ENCODE data around the gene TNS1.

TNS1 gene

DNA sequence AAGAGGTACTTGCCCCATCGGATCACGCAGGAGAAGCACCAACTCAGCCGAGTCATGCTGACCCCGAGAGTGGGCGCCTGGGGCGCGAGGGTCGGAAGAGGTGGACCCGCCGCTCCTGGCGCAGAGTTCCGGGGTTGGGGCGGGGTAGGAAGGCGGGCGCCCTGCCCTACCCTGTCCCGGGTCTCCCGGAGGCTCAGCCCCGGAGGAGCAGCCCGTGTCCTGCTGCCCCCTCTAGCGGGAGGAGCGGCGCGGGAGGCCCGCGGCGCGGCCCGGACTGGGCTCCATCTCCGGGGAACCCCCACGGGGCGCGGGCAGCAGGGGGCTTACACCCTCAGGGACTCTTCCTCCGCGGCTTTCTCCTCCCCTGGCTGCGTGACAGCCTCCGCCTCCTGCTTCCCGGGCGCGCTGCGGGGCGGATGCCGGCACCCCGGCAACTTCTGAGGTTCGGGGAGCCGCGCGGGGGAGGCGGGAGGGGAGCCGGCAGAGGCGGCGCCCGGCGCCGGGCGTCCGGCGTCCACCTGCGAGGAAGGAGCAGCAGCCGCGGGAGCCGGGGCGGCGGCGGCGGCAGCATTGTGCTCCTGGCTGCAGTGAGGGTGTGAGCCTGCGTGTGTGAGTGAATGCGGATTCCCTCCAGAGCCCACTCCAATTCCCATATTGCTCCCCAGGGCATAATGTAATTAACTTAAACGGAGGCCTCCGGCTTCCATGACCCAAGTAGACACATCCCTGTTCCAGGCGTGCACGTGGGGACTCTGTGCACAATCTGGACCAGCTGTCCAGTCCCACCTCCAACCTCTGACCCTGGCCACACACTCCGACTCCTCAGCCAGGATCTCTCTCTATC, 7.6 kb upstream of the TNS1 start:
- no peak overlapping the region for H3K9ac ChIP-seq
- peak overlapping the region; percentile 29 for H3K4me3 ChIP-seq (ENCODE audit: low read depth, low read length)
- TF ChIP-seq, protein P1, sequence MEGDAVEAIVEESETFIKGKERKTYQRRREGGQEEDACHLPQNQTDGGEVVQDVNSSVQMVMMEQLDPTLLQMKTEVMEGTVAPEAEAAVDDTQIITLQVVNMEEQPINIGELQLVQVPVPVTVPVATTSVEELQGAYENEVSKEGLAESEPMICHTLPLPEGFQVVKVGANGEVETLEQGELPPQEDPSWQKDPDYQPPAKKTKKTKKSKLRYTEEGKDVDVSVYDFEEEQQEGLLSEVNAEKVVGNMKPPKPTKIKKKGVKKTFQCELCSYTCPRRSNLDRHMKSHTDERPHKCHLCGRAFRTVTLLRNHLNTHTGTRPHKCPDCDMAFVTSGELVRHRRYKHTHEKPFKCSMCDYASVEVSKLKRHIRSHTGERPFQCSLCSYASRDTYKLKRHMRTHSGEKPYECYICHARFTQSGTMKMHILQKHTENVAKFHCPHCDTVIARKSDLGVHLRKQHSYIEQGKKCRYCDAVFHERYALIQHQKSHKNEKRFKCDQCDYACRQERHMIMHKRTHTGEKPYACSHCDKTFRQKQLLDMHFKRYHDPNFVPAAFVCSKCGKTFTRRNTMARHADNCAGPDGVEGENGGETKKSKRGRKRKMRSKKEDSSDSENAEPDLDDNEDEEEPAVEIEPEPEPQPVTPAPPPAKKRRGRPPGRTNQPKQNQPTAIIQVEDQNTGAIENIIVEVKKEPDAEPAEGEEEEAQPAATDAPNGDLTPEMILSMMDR (IDR thresholded peaks at IDR 0.05), result peak; percentile 60
- no peak overlapping the region for H3K27ac ChIP-seq
- H3K4me1 ChIP-seq, result peaks cover 2% of the 10 kb centered on the region
- H3K36me3 ChIP-seq (ENCODE audit: control insufficient read depth, insufficient read depth, low read length), result no peaks in the 10 kb centered on the region
- H2AFZ ChIP-seq, result peak overlapping the region; percentile 78
- no peaks in the 10 kb centered on the region for H3K9me3 ChIP-seq (ENCODE audit: control insufficient read depth, low read length)
- H3K79me2 ChIP-seq, result no peaks in the 10 kb centered on the region
- peak overlapping the region; percentile 70 for H3K4me2 ChIP-seq (ENCODE audit: low read length)
- H3K27me3 ChIP-seq (ENCODE audit: control insufficient read depth, insufficient read depth, low read length), result no peaks in the 10 kb centered on the region

DNA sequence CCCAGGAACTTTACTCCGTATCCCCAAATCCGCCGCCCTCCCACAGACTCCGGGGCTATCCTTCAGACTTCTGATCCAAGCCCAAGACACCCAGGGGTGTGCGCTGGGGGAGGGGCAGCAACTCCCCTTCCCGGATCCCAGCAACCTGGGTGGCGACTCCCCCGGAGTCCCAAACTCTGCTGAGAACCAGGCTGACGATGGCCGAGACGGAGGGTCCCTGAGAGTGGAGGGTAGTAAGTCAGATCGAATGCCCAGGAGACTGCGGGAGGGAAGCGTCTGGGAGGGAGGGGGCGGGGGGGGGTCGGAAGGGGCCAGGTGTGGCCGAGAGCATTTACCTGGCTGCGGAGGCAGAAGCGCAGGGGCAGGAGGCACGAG, 7.0 kb upstream of the TNS1 start:
- Histone ChIP-seq H3K4me3 (ENCODE audit: low read depth, low read length) (peak overlapping the region; percentile 29), H3K9me3 (ENCODE audit: control insufficient read depth, low read length) (no peaks in the 10 kb centered on the region), H3K9ac (no peak overlapping the region), H3K4me1 (peaks cover 2% of the 10 kb centered on the region), H2AFZ (peak overlapping the region; percentile 78), H3K27me3 (ENCODE audit: control insufficient read depth, insufficient read depth, low read length) (no peaks in the 10 kb centered on the region), H3K36me3 (ENCODE audit: control insufficient read depth, insufficient read depth, low read length) (no peaks in the 10 kb centered on the region), H3K27ac (no peak overlapping the region), H3K4me2 (ENCODE audit: low read length) (peak overlapping the region; percentile 70), H3K79me2 (no peaks in the 10 kb centered on the region)
- TF ChIP-seq, protein P1 (IDR thresholded peaks at IDR 0.05), result no peak

DNA sequence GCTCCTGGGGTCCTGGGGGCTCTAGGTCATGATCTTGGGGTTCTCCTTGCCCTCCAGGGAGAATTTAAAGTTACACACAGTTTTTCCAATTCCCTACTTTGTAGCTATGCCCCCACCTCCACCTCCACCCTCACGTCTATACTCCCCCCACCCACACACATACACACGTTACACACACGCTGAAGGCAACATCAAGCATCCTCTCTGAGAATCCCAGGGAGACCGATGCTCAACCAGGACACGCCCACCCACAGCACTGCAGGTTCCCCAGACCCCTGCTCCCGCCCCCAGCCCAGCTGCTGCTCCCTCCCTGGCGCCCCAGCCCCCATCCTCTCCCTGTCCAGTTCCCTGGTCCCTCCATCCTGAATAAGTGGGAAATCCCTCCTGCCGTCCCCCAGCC, 6.4 kb upstream of the TNS1 start:
- Histone ChIP-seq H3K27ac (no peak overlapping the region), H3K4me1 (peaks cover 2% of the 10 kb centered on the region), H3K4me2 (ENCODE audit: low read length) (no peak overlapping the region), H3K9me3 (ENCODE audit: control insufficient read depth, low read length) (no peaks in the 10 kb centered on the region), H3K9ac (no peak overlapping the region), H3K79me2 (no peaks in the 10 kb centered on the region), H3K4me3 (ENCODE audit: low read depth, low read length) (no peak overlapping the region), H3K27me3 (ENCODE audit: control insufficient read depth, insufficient read depth, low read length) (no peaks in the 10 kb centered on the region), H3K36me3 (ENCODE audit: control insufficient read depth, insufficient read depth, low read length) (no peaks in the 10 kb centered on the region), H2AFZ (no peak overlapping the region)
- TF ChIP-seq, protein P1 (IDR thresholded peaks at IDR 0.05), result no peak

DNA sequence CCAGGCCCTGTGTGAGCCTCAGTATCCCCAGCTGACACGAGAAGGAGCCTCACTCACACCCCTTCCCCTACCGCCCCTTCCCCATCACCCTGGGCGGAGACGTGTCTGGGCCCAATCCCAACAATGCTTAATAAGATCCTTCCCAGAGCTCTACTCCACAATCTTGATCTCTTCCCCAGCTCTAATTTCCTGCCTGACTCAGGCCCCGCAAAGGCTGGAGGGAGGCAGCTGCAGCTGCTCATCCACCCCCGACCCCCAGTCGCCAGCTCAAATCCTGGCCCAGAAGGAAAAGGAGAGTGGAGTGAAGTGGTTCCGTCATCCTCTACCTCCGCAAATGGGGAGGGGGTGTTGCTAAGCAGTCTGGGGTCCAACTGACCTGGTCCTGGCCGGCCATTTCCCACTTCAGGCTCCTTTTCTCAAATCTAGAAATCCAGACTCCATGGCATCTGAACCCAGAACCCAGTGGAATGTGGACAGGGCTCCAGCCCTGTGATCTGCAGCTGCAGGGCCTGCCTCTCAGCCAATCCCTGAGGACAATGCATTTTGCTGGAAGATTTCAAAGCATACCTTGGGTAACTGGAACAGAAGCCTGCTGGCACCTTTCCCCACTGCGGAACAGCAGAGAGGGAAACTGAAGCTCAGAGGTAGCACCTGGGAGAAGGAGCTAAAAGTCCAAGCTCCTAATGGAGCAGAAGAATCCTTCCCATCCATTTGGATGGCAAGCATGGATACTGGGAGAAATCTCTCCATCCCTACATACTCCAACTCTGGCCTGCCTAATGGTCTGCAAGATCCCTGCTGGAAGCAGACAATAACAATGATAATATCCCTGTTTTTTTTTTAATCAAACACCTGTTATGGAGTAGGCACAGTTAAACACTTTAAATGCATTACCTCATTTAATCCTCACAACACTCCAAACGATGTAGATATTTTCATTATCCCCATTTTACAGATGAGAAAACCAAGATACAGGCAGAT, 5.6 kb upstream of the TNS1 start:
- H3K4me3 ChIP-seq (ENCODE audit: low read depth, low read length), result no peak overlapping the region
- H3K27ac ChIP-seq, result no peak overlapping the region
- no peaks in the 10 kb centered on the region for H3K79me2 ChIP-seq
- H3K9ac ChIP-seq, result no peak overlapping the region
- no peaks in the 10 kb centered on the region for H3K27me3 ChIP-seq (ENCODE audit: control insufficient read depth, insufficient read depth, low read length)
- H2AFZ ChIP-seq, result no peak overlapping the region
- no peak overlapping the region for H3K4me2 ChIP-seq (ENCODE audit: low read length)
- TF ChIP-seq, protein P1 (IDR thresholded peaks at IDR 0.05), result no peak
- H3K36me3 ChIP-seq (ENCODE audit: control insufficient read depth, insufficient read depth, low read length), result no peaks in the 10 kb centered on the region
- H3K9me3 ChIP-seq (ENCODE audit: control insufficient read depth, low read length), result no peaks in the 10 kb centered on the region
- H3K4me1 ChIP-seq, result peaks cover 2% of the 10 kb centered on the region
